ENCODE measurements around the gene CYP39A1.

DNA sequence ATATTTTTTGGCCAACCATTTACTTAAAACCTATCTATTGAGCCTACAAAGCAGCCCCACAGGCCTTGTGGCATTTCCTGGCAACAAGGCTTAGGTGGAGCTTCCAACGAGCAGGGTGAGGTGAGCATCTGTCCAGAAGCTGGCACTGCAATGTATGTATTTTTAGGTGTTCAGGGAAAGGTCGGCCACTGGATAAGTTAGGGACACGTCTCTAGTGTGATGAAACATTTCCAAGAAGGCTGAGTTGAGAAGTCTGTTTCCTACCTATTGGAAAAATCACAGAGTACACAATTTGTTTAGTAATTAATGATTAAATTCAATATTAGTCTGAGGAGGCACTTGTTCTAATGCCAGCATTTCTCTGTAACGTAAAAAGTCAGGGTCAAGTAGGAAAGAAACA lies 143.6 kb downstream of the CYP39A1 start:
- TF ChIP-seq TAF1 (IDR thresholded peaks at IDR 0.05; ENCODE audit: borderline replicate concordance, low read depth, low read length) (no peak), POLR2A (IDR thresholded peaks at IDR 0.05; ENCODE audit: low read depth, low read length) (no peak)

Measured in GM12892 (cell line).